Daoy (cell line): Measurements from ENCODE around the gene HINT1. TPM values are rescaled to one million over a fixed set of nuclear protein-coding genes. Genes with fewer than 3 reads are reported as not detected.
"Not testable (repeated sequence)": the region's sequence is repeated elsewhere in the genome, so short reads cannot be mapped to it uniquely, and the experiment has no call there.

Experiments used
- DNase-seq: peaks from one replicate; pipeline ENCODE4 v3.0.0-alpha.2; 2015; ENCODE audit warnings: low read depth
- total RNA-seq: library from RNA; depleted of rRNA; stranded (reverse); fragments of >200 nt; shearing (Covaris generic); gene quantifications from 2 replicates; pipeline ENCODE4 v1.2.3, GENCODE V29; 2014

Gene HINT1
- total RNA-seq, 1 experiment from 2014 or later, result 408 TPM

- DNase-seq, result peak; percentile 99
Observed at GRCh38 chr5:131170540-131171275, 5.7 kb upstream of the HINT1 start, which contains the start of gene LYRM7. Gene LYRM7 (plus strand): TSS chr5:131170944. CDS start chr5:131171021, 77 bp downstream.

GRCh38 chr5:131169810-131170539 is 4.9 kb upstream of the HINT1 start:
- DNase-seq, result no peak

GRCh38 chr5:131167615-131168014 is 2.6 kb upstream of the HINT1 start:
- DNase-seq, result no peak

GRCh38 chr5:131164191-131165118 is 601 bp downstream of the HINT1 start:
- peak; percentile 81 for DNase-seq

GRCh38 chr5:131163276-131164119 is 1.6 kb downstream of the HINT1 start:
- peak; percentile 23 for DNase-seq

- no peak for DNase-seq
Observed at GRCh38 chr5:131160134-131160533, 4.9 kb downstream of the HINT1 start.

- DNase-seq, result no peak
Observed at GRCh38 chr5:131156957-131157356, 8.1 kb downstream of the HINT1 start.

GRCh38 chr5:131156385-131156784 is 8.7 kb downstream of the HINT1 start:
- DNase-seq, result no peak

GRCh38 chr5:131151216-131151615 is 13.8 kb downstream of the HINT1 start:
- no peak for DNase-seq

GRCh38 chr5:131150408-131150807 is 14.6 kb downstream of the HINT1 start:
- DNase-seq, result no peak

- DNase-seq, result no peak
Observed at GRCh38 chr5:131148835-131149234, 16.2 kb downstream of the HINT1 start.

GRCh38 chr5:131147258-131147657 is 17.8 kb downstream of the HINT1 start:
- no peak for DNase-seq

GRCh38 chr5:131142970-131143617 is 22.0 kb downstream of the HINT1 start:
- DNase-seq, result no peak

- no peak for DNase-seq
Observed at GRCh38 chr5:131139321-131139720, 25.7 kb downstream of the HINT1 start.

GRCh38 chr5:131138406-131138805 is 26.6 kb downstream of the HINT1 start:
- DNase-seq, result not testable (repeated sequence)

- DNase-seq, result not testable (repeated sequence)
Observed at GRCh38 chr5:131133091-131133490, 32.0 kb downstream of the HINT1 start.

GRCh38 chr5:131129306-131129705 is 35.8 kb downstream of the HINT1 start:
- no peak for DNase-seq

- not testable (repeated sequence) for DNase-seq
Observed at GRCh38 chr5:131127244-131127643, 37.8 kb downstream of the HINT1 start.

GRCh38 chr5:131114754-131115153 is 50.3 kb downstream of the HINT1 start:
- DNase-seq, result no peak

- no peak for DNase-seq
Observed at GRCh38 chr5:131112424-131112823, 52.6 kb downstream of the HINT1 start.

GRCh38 chr5:131110256-131110594 is 54.8 kb downstream of the HINT1 start:
- DNase-seq, result no peak
